GM12892 (cell line): Measurements from ENCODE around the gene ETV5.

Source experiments
- DNase-seq: peaks from one replicate; pipeline ENCODE4 v3.0.0; 2011; ENCODE audit not compliant: insufficient read length
- FAIRE-seq: peaks from 2 replicates; lab custom pipeline; 2011; peaks lifted over from hg19 to GRCh38; lab: Jason Lieb, UNC
- POLR2A ChIP-seq: IDR thresholded peaks from 2 replicates; pipeline ENCODE4 v1.6.1; 2011; ENCODE audit warnings: low read depth, low read length, control low read depth
- POLR2AphosphoS5 ChIP-seq: IDR thresholded peaks from 2 replicates; pipeline ENCODE4 v1.6.1; 2011; ENCODE audit warnings: low read depth, low read length, control low read depth
- TAF1 ChIP-seq: IDR thresholded peaks from 2 replicates; pipeline ENCODE4 v1.6.1; 2011; ENCODE audit warnings: low read depth, mild to moderate bottlenecking, control low read depth, low read length, borderline replicate concordance

ETV5 gene

DNA sequence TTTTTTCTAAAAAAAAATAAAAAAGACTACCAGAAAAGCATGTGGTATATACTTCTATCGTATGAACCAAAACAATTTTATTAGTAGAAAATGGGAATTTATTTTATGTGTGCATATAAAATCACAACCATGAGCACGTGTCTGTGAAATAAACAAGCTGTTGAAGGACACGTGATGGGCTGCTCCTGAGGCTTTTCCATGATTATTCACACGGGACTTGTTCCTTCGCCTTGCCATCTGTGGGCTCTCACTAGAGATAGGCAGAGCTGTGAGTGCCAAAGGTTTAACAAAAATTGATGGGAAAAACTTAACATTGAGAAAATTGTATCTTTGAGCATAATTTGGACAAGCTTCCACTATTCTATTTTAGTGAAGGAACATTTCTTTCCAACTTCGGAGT, 12.4 kb upstream of the ETV5 start:
- TF ChIP-seq POLR2AphosphoS5, result no peak
- TF ChIP-seq POLR2A, result no peak
- no peak for TF ChIP-seq TAF1
- no peak for DNase-seq
- FAIRE-seq, result no peak

DNA sequence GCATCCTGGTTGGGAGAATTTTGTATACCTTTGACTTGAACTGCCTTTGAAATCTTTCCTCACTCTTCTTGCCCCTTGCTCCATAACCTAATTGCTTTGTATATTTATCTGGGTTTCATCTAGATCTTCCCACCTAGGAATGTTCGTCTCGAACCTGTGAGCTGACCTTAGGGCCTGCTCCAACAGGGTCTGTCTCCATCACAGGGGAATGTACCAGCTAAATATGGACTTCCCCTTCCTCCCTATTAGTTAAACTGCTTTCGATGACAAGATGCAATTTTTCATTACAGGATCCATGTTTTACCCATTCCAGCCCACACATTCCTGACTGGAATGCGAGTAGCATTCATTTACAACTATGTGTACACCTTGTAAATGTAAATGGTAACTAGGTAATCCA, 10.6 kb upstream of the ETV5 start:
- DNase-seq (no peak), FAIRE-seq (no peak)
- TF ChIP-seq POLR2AphosphoS5, result no peak
- no peak for TF ChIP-seq TAF1
- no peak for TF ChIP-seq POLR2A

DNA sequence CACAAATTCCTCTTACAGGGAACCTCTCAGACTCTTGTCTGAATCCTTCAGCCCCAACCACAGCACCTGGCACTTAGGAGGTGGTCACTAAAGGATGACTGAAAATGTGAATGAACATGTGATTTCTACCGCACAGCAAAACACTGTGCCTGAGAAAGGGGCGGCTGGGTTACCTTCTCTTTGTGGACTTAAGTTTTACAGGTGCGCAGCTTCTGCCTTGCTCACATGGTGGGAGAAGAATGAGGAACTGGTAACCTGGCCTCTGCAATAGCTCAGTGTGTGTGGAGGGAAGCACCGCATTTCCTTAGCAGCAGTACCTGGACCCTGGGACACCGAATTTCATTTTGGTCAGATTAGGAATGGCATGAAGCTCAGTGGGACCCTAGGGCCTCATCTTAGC, 9.8 kb upstream of the ETV5 start:
- FAIRE-seq, result no peak
- TF ChIP-seq POLR2A, result no peak
- TF ChIP-seq TAF1, result no peak
- TF ChIP-seq POLR2AphosphoS5, result no peak
- DNase-seq, result no peak

DNA sequence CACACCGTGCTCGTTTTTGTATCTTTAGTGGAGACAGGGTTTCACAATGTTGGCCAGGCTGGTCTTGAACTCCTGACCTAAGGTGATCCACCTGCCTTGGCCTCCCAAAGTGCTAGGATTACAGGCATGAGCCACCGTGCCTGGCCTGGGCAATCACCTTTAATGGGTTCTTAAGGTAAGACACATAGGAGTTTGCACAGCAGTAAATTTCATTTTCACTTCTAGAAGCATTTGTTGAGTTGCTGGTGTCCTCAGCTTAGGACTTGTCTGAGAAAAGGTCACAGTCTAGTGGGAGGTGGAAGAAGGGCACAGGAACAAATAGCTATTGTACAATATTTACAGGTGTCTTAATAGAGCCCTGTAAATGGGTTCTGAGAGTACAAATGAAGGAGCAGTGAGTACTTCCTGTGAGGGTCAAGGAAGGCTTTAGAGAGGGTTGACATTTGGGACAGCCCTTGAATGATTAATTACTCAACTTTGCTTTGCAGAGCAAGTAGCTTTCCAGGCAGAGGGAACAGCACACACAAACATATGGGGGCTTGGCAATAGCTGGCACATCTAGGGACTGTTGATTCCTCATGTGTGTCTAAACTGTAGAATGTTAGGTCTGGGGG, 8.7 kb upstream of the ETV5 start:
- no peak for TF ChIP-seq POLR2AphosphoS5
- no peak for TF ChIP-seq POLR2A
- TF ChIP-seq TAF1, result no peak
- FAIRE-seq (no peak), DNase-seq (no peak)

DNA sequence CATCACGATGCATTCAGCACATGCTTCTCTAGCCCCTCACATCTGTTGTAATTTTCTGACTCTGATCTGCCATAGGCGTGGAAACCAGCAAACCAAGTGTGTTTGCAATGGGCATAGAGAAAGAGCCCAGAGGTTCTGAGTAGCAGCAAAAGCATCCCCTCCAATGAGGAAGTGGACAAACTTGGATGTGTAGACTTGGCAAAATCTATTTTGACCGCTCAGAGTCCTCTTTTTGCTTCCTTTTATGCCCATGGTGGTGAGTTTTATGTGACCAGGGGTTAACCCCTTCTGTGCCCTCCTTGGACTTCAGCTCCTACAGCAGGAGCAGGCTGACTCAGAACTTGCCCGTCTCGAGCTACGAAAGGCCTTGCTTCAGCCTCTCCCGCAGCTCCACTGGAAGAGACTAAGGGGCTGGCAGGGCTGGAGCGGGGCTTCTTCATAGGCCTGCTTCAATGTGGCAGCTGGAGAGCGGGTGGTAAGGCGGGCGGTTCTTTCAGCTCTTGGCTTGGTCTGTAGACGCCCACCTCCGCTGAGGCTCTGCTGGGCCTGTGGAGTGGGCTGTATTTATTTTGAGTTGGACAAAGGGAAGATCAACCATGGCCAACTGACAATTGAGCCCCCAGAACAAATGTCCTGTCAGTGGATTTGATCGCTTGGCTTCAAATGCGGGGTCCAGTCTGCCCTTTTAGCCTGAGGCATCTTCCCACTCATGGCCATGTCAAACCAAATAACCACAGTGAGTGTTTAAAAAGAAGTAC, 6.5 kb upstream of the ETV5 start:
- no peak for FAIRE-seq
- no peak for TF ChIP-seq POLR2A
- DNase-seq, result no peak

DNA sequence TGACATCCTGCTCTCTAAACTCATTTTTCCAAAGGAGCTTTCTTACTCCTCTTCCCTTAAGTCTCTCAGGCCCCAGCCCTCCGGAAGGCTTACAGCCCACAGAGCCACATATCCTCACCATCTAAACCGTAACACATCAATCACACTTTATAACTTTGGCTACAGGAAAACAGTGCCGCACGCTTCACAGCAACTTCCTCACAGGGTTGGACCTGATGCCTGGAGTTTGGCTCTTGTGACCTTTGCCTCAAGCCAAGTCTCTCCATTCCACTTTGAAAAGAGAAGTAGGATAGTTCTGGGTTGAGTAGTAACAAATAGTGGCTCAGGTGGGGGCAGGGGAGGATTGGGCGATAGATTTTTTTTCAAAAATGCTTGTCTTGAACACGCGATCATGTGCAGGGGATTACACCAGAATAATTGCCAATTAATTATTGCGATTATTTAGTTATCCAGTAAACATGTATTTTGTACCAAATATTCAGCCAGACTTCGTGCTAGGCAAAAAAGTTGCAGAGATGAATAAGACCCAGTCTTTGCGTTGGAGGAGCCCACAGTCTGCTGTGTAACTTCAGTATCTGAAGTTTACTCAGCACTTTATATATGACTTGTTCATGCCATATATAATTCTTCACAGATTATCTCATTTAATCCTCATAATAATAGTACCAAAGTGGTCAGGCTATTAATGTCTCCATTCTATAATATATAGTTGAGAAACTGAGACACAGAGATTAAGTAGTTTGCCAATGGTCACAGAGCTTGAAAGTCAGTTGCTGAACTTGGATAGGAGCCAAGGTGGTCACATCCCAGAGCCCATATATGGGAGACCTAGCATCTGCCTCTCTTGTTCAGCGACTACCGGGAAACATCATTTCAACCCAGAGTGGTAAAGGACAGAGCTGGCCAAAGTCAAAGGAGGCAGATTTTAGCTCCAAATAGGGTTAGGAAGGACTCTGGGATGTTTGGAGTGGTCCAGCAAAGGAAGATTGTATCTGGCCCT, 2.4 kb upstream of the ETV5 start:
- no peak for TF ChIP-seq TAF1
- no peak for TF ChIP-seq POLR2A
- no peak for TF ChIP-seq POLR2AphosphoS5
- FAIRE-seq (peak; percentile 74), DNase-seq (no peak)

DNA sequence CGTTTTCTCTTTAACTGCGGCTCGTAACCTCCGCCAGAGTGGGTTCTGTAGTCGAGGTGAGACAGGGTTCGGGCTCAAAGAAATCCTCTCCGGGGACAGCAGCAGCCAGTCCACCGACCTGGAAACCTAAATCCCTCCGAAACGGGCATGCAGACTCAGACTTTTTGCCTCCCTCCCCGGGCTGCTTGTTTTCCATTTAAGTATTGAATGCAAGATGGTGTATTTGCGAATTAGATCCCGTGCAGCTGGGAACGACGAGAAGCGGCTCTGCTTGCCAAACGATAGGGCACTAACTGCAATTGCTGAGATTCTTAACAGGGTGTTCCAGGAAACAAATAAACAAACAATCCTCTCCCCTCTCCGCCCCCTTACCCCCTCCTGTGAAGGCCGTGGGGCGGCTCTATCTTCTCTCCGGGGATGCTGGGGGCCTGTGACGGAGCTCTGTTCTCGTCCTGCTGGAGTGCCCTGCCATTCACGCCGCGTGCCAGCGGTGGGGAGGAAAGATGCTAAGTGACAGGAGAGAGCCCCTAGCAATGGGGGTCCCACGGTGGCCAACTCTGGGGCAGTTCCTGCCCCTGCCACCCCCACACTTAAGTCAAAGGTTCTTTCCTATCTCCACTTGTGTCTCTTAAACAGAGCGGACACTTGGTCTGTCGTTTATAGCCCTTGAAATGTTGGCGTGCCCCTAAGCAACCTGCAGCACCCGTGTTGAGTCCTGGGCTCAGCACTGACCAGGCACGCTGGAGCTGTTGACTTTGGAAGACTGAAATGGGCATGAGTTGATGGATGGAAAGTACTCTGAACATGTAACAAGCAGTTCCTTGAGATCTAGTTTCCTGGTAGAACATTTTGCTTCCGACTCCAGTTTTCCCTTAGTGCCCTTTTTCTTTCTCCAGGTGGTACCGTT, 1.3 kb upstream of the ETV5 start:
- DNase-seq (no peak), FAIRE-seq (peak; percentile 44)
- no peak for TF ChIP-seq POLR2A
- TF ChIP-seq POLR2AphosphoS5, result no peak
- TF ChIP-seq TAF1, result no peak

DNA sequence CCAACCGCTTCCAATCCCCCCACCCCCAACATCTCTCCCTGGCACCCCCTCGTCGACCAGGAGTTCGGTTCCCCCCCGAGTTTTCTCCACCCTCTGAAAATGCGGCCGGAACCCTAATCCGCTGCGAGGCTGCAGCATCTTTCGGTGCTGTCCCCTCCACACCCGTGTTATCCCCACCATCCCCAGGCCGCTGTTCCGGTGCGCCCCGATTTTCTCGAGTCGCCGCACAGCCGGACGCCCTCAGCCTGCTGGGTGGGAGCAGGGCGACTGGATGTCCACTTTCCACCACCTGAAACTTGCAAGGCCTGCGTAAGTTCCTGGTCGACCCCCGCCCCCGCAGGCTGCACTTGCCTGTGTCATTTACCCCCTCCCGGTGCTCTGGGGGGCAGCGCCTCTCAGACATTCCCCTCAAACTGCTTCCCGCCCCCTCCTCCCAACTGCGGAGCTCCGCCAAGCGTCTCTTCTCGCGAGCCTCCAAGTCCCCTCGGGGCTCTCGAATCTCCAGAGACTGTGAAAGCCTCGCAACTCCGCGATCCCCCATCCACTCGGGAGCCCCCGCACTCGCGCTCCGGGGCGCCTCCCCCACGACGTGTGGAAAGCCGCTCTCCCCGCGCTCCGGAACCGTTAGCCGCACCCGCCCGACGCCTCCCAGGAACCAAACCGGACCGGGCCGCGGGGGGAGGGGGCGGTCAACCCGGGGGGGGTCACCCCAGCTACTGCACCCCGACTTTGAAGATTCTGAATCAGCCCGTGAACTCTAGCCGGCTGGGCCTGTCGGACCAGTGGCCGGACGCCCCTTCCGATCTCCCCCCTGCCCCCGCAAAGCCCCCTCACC, 566 bp downstream of the ETV5 start:
- no peak for TF ChIP-seq TAF1
- TF ChIP-seq POLR2AphosphoS5, result peak; percentile 2; the same call in 1 of the 2 replicates
- TF ChIP-seq POLR2A, result no peak
- peak; percentile 41 for DNase-seq
- FAIRE-seq, result no peak

DNA sequence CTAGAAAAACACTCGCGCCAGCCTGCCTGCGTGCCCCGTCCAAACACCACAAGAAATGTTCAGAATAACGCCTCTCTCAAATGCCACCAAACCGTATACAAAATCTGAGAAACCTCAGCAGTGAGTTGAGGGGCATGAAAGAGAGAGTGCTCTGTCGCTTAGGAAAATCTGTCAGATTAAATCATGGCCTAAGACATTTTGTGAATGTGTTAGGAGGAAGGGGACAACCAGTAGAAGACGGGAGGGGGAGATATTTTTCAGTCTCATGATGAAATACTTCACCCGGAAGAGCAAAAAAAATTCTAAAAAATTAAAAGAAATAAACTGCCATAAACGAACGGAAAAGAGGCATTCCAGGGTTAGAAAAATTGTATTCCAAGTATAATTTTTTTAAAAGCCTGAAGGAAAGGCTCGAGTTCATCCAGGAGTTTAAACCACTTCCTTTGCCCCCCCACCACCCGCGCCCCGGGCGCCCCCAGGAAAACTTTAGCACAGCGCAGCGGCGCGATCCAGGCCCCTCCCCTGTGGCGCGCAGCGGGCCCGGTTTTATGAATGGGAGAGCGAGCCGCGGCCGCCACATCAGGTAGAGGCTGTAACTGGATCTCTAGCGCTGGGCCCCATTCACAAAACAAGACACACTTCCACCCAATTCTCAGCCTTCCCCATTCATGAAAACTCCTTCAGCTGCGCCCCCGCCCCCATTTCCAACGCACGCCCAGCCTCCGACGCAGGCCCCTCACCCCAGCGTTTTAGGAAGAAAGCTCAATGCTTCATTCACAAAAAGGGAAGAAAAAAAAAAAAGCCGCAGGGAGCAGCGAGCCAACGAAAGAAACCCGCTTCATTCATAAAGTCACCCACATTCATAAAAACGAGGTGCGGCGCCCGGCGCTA, 1.4 kb downstream of the ETV5 start:
- TF ChIP-seq POLR2AphosphoS5 (no peak), TAF1 (no peak), POLR2A (no peak)
- DNase-seq (peak; percentile 53), FAIRE-seq (no peak)

DNA sequence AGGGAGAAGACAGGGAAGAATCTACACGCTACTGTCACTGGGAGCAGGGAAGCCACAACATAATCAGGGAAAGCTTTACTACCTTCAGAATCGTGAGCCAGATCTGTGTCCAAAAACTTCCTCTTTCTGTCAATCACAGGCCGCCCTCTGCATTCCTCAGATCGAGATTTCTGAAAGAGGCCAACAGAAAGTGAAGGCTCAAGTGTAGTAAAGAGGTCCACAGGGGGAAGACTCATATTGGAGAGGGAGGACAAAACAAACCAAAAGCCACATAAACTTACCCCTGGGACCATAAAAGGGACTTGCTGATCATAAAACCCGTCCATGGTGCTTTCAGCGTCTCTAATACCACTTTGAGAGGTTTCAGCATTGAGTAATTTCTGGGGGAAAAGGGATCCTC, 3.3 kb downstream of the ETV5 start:
- DNase-seq (no peak), FAIRE-seq (no peak)
- no peak for TF ChIP-seq TAF1
- TF ChIP-seq POLR2AphosphoS5, result no peak
- TF ChIP-seq POLR2A, result no peak
